ENCODE results near the gene GXYLT1.

Gene GXYLT1

GRCh38 chr12:42143452-42144157 is 1.1 kb downstream of the GXYLT1 start:
- Histone ChIP-seq H3K27ac (replicated peaks) (peak overlapping the region; percentile 48), H3K4me3 (replicated peaks; ENCODE audit: insufficient read depth, low read length) (peak overlapping the region; percentile 72), H3K27me3 (ENCODE audit: insufficient read depth, poor library complexity, severe bottlenecking) (no peaks in the 10 kb centered on the region)
- TF ChIP-seq SPI1 (IDR thresholded peaks at IDR 0.05; ENCODE audit: borderline replicate concordance, low read depth) (no peak), GABPA (IDR thresholded peaks at IDR 0.05; ENCODE audit: low read depth) (no peak), CTCF (IDR thresholded peaks at IDR 0.05; ENCODE audit: insufficient read depth, low read length) (no peak), POLR2AphosphoS5 (IDR thresholded peaks at IDR 0.05; ENCODE audit: low read depth) (no peak), REST (IDR thresholded peaks at IDR 0.05; ENCODE audit: insufficient replicate concordance, low read depth) (no peak)
- DNase-seq (ENCODE audit: low read depth in 1 of 2, low spot score in 1 of 2) = no peak

DNA sequence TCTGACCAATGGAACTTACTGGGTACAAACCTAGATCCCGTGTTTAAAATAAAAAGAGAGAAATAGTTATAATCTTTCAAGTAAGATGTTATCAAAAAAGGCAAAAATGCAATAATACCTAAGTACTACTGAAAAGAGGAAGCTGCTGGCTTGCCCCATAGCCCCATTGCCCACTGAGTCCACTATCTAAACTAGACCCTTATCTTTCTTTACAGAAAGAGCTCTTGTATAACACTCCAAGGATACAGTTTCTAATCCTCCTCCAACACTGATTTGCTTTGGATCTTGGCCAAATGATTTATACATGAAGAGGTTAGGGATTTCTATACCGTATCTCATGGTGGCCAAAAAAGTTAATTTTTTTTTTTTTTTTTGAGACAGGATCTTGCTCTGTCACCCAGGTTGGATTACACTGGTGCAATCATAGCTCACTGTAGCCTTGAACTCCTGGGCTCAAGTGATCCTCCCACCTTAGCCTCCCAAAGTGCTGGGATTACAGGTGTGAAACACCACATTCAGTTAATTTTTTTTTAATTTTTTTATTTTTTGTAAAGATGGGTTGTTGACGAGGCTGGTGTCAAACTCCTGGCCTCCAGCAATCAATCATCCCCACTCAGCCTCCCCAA is 2.6 kb downstream of the GXYLT1 start:
- Histone ChIP-seq H3K27ac (replicated peaks) (no peak overlapping the region), H3K4me3 (replicated peaks; ENCODE audit: insufficient read depth, low read length) (no peak overlapping the region), H3K27me3 (ENCODE audit: insufficient read depth, poor library complexity, severe bottlenecking) (no peaks in the 10 kb centered on the region)
- TF ChIP-seq CTCF (IDR thresholded peaks at IDR 0.05; ENCODE audit: insufficient read depth, low read length) (no peak), POLR2AphosphoS5 (IDR thresholded peaks at IDR 0.05; ENCODE audit: low read depth) (no peak), SPI1 (IDR thresholded peaks at IDR 0.05; ENCODE audit: borderline replicate concordance, low read depth) (peak; percentile 16; the same call in 1 of the 2 replicates), GABPA (IDR thresholded peaks at IDR 0.05; ENCODE audit: low read depth) (no peak), REST (IDR thresholded peaks at IDR 0.05; ENCODE audit: insufficient replicate concordance, low read depth) (no peak)
- peak in 1 of 2 experiments; percentile 36 for DNase-seq (ENCODE audit: low read depth in 1 of 2, low spot score in 1 of 2)

- no peak for DNase-seq (ENCODE audit: low read depth in 1 of 2, low spot score in 1 of 2)
- H3K27me3 ChIP-seq (ENCODE audit: insufficient read depth, poor library complexity, severe bottlenecking) = no peaks in the 10 kb centered on the region
- H3K4me3 ChIP-seq (replicated peaks; ENCODE audit: insufficient read depth, low read length) = no peak overlapping the region
- no peak for TF ChIP-seq REST (IDR thresholded peaks at IDR 0.05; ENCODE audit: insufficient replicate concordance, low read depth)
- TF ChIP-seq GABPA (IDR thresholded peaks at IDR 0.05; ENCODE audit: low read depth) = no peak
- no peak for TF ChIP-seq CTCF (IDR thresholded peaks at IDR 0.05; ENCODE audit: insufficient read depth, low read length)
- TF ChIP-seq POLR2AphosphoS5 (IDR thresholded peaks at IDR 0.05; ENCODE audit: low read depth) = no peak
- TF ChIP-seq SPI1 (IDR thresholded peaks at IDR 0.05; ENCODE audit: borderline replicate concordance, low read depth) = no peak
- no peak overlapping the region for H3K27ac ChIP-seq (replicated peaks)
Measured at GRCh38 chr12:42140901-42141300, 3.8 kb downstream of the GXYLT1 start.
